K562 (cell line): Measurements from ENCODE around the gene PSMG3. TPM values are rescaled to one million over a fixed set of nuclear protein-coding genes. Genes with fewer than 3 reads are reported as not detected.

Source experiments
- ATF1 ChIP-seq, 2 experiments: fragments of 450-650 bp in 1 of 2; IDR thresholded peaks; 2 replicates each; pipeline ENCODE4 v1.6.1; 2016; ENCODE audit warnings: missing compliant biosample characterization in 1 of 2, missing genetic modification characterization in 1 of 2
- BRD4 ChIP-seq: fragments of 200-600 bp; sonication (generic); IDR thresholded peaks from 2 replicates; pipeline ENCODE4 v1.6.1; 2017; ENCODE audit warnings: inconsistent platforms
- CHAMP1 ChIP-seq: fragments of 450-650 bp; IDR thresholded peaks from 2 replicates; pipeline ENCODE4 v1.6.1; 2016; ENCODE audit warnings: mild to moderate bottlenecking
- CXXC5 ChIP-seq: fragments of 250-450 bp; sonication (Bioruptor Pico); IDR thresholded peaks from 2 replicates; pipeline ENCODE4 v1.8.0; 2022; ENCODE audit warnings: inconsistent platforms, mild to moderate bottlenecking, moderate library complexity
- EGR1 ChIP-seq: fragments of 450-650 bp; conservative IDR thresholded peaks from 2 replicates; pipeline ENCODE4 v1.6.1; 2017; ENCODE audit warnings: mild to moderate bottlenecking
- ELF4 ChIP-seq: fragments of 450-650 bp; formaldehyde crosslinking; IDR thresholded peaks from 2 replicates; pipeline ENCODE4 v1.4.0; 2022; ENCODE audit warnings: missing genetic modification characterization
- ESRRA ChIP-seq: fragments of 450-650 bp; IDR thresholded peaks from 2 replicates; pipeline ENCODE4 v1.6.1; 2014; ENCODE audit warnings: low read depth, mild to moderate bottlenecking, moderate library complexity, borderline replicate concordance
- HEY1 ChIP-seq: fragments of 250-450 bp; sonication (Bioruptor Pico); IDR thresholded peaks from 2 replicates; pipeline ENCODE4 v1.5.0; 2020; ENCODE audit warnings: mild to moderate bottlenecking, moderate library complexity, borderline replicate concordance
- MEF2D ChIP-seq: conservative IDR thresholded peaks from 2 replicates; pipeline ENCODE4 v1.6.1; 2016; ENCODE audit warnings: low read depth, missing genetic modification characterization, missing compliant biosample characterization
- NR2C1 ChIP-seq, 2 experiments: fragments of 450-650 bp; IDR thresholded peaks; 2 replicates each; pipeline ENCODE4 v1.6.1; 2017; ENCODE audit warnings: mild to moderate bottlenecking in 2 of 2, antibody characterized with exemption in 1 of 2, inconsistent platforms in 1 of 2, missing compliant biosample characterization in 1 of 2, missing genetic modification characterization in 1 of 2
- NR2C2 ChIP-seq, 2 experiments: fragments of 200-800 bp in 1 of 2; sonication (Bioruptor generic) in 1 of 2; sonication (generic) in 1 of 2; formaldehyde crosslinking in 1 of 2; IDR thresholded peaks; 2 replicates each; pipeline versions ENCODE4 v1.6.1 to v1.8.0; 2016 to 2022; ENCODE audit warnings: mild to moderate bottlenecking in 1 of 2, missing compliant biosample characterization in 1 of 2, missing genetic modification characterization in 1 of 2, missing genetic modification reagents in 1 of 2
- POLR3A ChIP-seq: IDR thresholded peaks from 2 replicates; pipeline ENCODE4 v1.6.1; 2011; ENCODE audit warnings: borderline replicate concordance, mild to moderate bottlenecking, moderate library complexity; ENCODE audit not compliant: insufficient read length, insufficient read depth; ENCODE audit errors: extremely low read depth
- PTRF ChIP-seq: fragments of 450-650 bp; IDR thresholded peaks from 2 replicates; pipeline ENCODE4 v1.6.1; 2016; ENCODE audit warnings: mild to moderate bottlenecking, missing genetic modification characterization, missing compliant biosample characterization
- TCF15 ChIP-seq: fragments of 250-450 bp; sonication (Bioruptor Pico); IDR thresholded peaks from 2 replicates; pipeline ENCODE4 v1.8.0; 2022; ENCODE audit warnings: moderate library complexity, mild to moderate bottlenecking, inconsistent platforms
- ZBED1 ChIP-seq: IDR thresholded peaks from 2 replicates; pipeline ENCODE4 v1.6.1; 2014
- ZNF354B ChIP-seq: fragments of 250-450 bp; sonication (Bioruptor Pico); IDR thresholded peaks from 2 replicates; pipeline ENCODE4 v1.4.0; 2020
- ZNF644 ChIP-seq: fragments of 200-800 bp; sonication (Bioruptor generic); IDR thresholded peaks from 2 replicates; pipeline ENCODE4 v1.6.1; 2016; ENCODE audit warnings: low read depth, missing genetic modification characterization, missing compliant biosample characterization
- ZNF766 ChIP-seq: fragments of 200-800 bp; sonication (Bioruptor generic); conservative IDR thresholded peaks from 2 replicates; pipeline ENCODE4 v1.6.1; 2016; ENCODE audit warnings: missing genetic modification characterization, missing compliant biosample characterization
- ZNF79 ChIP-seq: fragments of 250-450 bp; sonication (Bioruptor Pico); IDR thresholded peaks from 2 replicates; pipeline ENCODE4 v1.4.0; 2020; ENCODE audit warnings: low read depth, mild to moderate bottlenecking, moderate library complexity
- polyA plus RNA-seq, 8 experiments: library from polyadenylated mRNA; depleted of rRNA in 4 of 8; stranded (reverse) in 5 of 8; unstranded in 3 of 8; fragments of >200 nt; fragmentation: Nextera tagmentation in 2 of 8; fragmentation: Illumina TruSeq in 1 of 8; extraction: Ambion mirVana in 2 of 8; extraction: Trizol in 1 of 8; gene quantifications; 2 replicates each; pipeline versions ENCODE4 v1.2.1 to v1.2.3, GENCODE V29; 2011 to 2014; ENCODE audit warnings: inconsistent platforms in 1 of 8, missing spikeins in 1 of 8
- total RNA-seq, 7 experiments: library from RNA; depleted of rRNA in 6 of 7; stranded (reverse); fragments of >200 nt in 6 of 7; fragmentation: Illumina TruSeq in 2 of 7; extraction: Trizol in 2 of 7; gene quantifications; 2 replicates each; pipeline versions ENCODE4 v1.2.1 to v1.2.3, GENCODE V29; 2011 to 2021; ENCODE audit warnings: low replicate concordance in 1 of 7
- TF ChIP-seq, protein P1 (sequence below): fragments of 450-650 bp; IDR thresholded peaks from 2 replicates; pipeline ENCODE4 v1.6.1; 2017; ENCODE audit warnings: antibody characterized with exemption, mild to moderate bottlenecking

The PSMG3 gene
- total and polyA plus RNA-seq, 9 of the 15 experiments (the other 6 are each of a cell fraction or from before 2014, with no cell fraction given): 34.8 to 122 (median 80.1) TPM

- TF ChIP-seq ZNF644 (tag) (0 out of 2 replicates have a peak, but pooled peaks have one; percentile 45), ESRRA (peak; percentile 19; the same call in 1 of the 2 replicates), BRD4 (no peak), POLR3A (no peak), ZBED1 (no peak), ZNF766 (CRISPR knock-in tag) (peak; percentile 58; the same call in 1 of the 2 replicates), CHAMP1 (no peak), CXXC5 (CRISPR knock-in tag) (peak; percentile 21; the same call in 1 of the 2 replicates), ELF4 (CRISPR knock-in tag) (0 out of 2 replicates have a peak, but pooled peaks have one; percentile 32), PTRF (tag) (0 out of 2 replicates have a peak, but pooled peaks have one; percentile 35), TCF15 (0 out of 2 replicates have a peak, but pooled peaks have one; percentile 58), ATF1 (CRISPR knock-in tag; IDR thresholded peaks at IDR 0.05) (no peak), ATF1 (tag; IDR thresholded peaks at IDR 0.05) (peak; percentile 40; the same call in 1 of the 2 replicates), NR2C2 (CRISPR knock-in tag; IDR thresholded peaks at IDR 0.05) (no peak), NR2C2 (tag; IDR thresholded peaks at IDR 0.05) (peak; percentile 51), EGR1 (0 out of 2 replicates have a peak, but pooled peaks have one; percentile 7), ZNF79 (peak; percentile 54; the same call in 1 of the 2 replicates), HEY1 (0 out of 2 replicates have a peak, but pooled peaks have one; percentile 56), NR2C1 (IDR thresholded peaks at IDR 0.05) (0 out of 2 replicates have a peak, but pooled peaks have one; percentile 18), NR2C1 (tag; IDR thresholded peaks at IDR 0.05) (peak; percentile 57), MEF2D (tag) (peak; percentile 56; the same call in 1 of the 2 replicates), ZNF354B (peak; percentile 23; the same call in 1 of the 2 replicates)
- TF ChIP-seq, protein P1, sequence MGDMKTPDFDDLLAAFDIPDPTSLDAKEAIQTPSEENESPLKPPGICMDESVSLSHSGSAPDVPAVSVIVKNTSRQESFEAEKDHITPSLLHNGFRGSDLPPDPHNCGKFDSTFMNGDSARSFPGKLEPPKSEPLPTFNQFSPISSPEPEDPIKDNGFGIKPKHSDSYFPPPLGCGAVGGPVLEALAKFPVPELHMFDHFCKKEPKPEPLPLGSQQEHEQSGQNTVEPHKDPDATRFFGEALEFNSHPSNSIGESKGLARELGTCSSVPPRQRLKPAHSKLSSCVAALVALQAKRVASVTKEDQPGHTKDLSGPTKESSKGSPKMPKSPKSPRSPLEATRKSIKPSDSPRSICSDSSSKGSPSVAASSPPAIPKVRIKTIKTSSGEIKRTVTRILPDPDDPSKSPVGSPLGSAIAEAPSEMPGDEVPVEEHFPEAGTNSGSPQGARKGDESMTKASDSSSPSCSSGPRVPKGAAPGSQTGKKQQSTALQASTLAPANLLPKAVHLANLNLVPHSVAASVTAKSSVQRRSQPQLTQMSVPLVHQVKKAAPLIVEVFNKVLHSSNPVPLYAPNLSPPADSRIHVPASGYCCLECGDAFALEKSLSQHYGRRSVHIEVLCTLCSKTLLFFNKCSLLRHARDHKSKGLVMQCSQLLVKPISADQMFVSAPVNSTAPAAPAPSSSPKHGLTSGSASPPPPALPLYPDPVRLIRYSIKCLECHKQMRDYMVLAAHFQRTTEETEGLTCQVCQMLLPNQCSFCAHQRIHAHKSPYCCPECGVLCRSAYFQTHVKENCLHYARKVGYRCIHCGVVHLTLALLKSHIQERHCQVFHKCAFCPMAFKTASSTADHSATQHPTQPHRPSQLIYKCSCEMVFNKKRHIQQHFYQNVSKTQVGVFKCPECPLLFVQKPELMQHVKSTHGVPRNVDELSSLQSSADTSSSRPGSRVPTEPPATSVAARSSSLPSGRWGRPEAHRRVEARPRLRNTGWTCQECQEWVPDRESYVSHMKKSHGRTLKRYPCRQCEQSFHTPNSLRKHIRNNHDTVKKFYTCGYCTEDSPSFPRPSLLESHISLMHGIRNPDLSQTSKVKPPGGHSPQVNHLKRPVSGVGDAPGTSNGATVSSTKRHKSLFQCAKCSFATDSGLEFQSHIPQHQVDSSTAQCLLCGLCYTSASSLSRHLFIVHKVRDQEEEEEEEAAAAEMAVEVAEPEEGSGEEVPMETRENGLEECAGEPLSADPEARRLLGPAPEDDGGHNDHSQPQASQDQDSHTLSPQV: peak; percentile 77
Observed at GRCh38 chr7:1572111-1572822, 2.4 kb upstream of the PSMG3 start (continued).
